ENCODE data around the gene HECW1. TPM values are rescaled to one million over a fixed set of nuclear protein-coding genes. Genes with fewer than 3 reads are reported as not detected.

HECW1 gene
- total RNA-seq, 1 experiment from 2014 or later: 0.77 TPM

GRCh38 chr7:43586251-43586900 lies 473.9 kb downstream of the HECW1 start:
- ATAC-seq (no peak), DNase-seq (ENCODE audit: low read depth, low spot score) (no peak)
- in situ Hi-C loops (cut with HindIII; ENCODE audit: low pct_unique_long_range_greater_than_20kb, low sequenced_read_pairs) (loop anchor here (25.0 kb wide), 1 partner anchor 126 kb away; no protein-coding TSS in a partner anchor), intact Hi-C loops (cut with micrococcal nuclease; ENCODE audit: unreplicated experiment) (no loop called here)
- CTCF ChIA-PET: interaction anchor here (2.5 kb wide), 1 partner anchor 114 kb away, joined by 16 read pairs; no protein-coding TSS in a partner anchor
- POLR2A ChIA-PET: interaction anchor here (0.6 kb wide), 1 partner anchor 205 kb away, joined by 4 read pairs; no protein-coding TSS in a partner anchor
- Histone ChIP-seq H3K27ac (ENCODE audit: low read length) (peak overlapping the region; percentile 52; the same call in 1 of the 2 replicates), H3K4me1 (ENCODE audit: control insufficient read depth, insufficient read depth, low read length) (peaks cover 40% of the 10 kb centered on the region), H3K27me3 (ENCODE audit: control insufficient read depth, insufficient read depth, low read length) (peaks cover 9% of the 10 kb centered on the region), H3K9me3 (ENCODE audit: control insufficient read depth, insufficient read depth, low read depth, low read length) (no peaks in the 10 kb centered on the region), H3K36me3 (ENCODE audit: control insufficient read depth, insufficient read depth, low read length) (no peaks in the 10 kb centered on the region; the same call in 1 of the 2 replicates), H3K4me3 (ENCODE audit: low read depth in 2 of 2, low read length in 2 of 2) (peak overlapping the region in 1 of 2 experiments; percentile 89; a peak in 1 of 4 replicates)
- BruUV-seq (replicated peaks): no TSS peak
- no peak for TF ChIP-seq SIN3A (IDR thresholded peaks at IDR 0.05; ENCODE audit: borderline replicate concordance, insufficient read depth, low read depth, low read length)
- TF ChIP-seq POLR2AphosphoS5 (IDR thresholded peaks at IDR 0.05; ENCODE audit: low read depth, low read length): no peak
- peak; percentile 78 for TF ChIP-seq TCF7L2 (IDR thresholded peaks at IDR 0.05; ENCODE audit: low read depth, low read length)

GRCh38 chr7:43588477-43589132 lies 476.2 kb downstream of the HECW1 start:
- peaks cover 46% of the 10 kb centered on the region for H3K4me1 ChIP-seq (ENCODE audit: control insufficient read depth, insufficient read depth, low read length)
- no peaks in the 10 kb centered on the region for H3K27me3 ChIP-seq (ENCODE audit: control insufficient read depth, insufficient read depth, low read length)
- no peak overlapping the region for H3K27ac ChIP-seq (ENCODE audit: low read length)
- in situ Hi-C loops (cut with HindIII; ENCODE audit: low pct_unique_long_range_greater_than_20kb, low sequenced_read_pairs) (loop anchor here (25.0 kb wide), 1 partner anchor 124 kb away; no protein-coding TSS in a partner anchor), intact Hi-C loops (cut with micrococcal nuclease; ENCODE audit: unreplicated experiment) (no loop called here)
- POLR2A ChIA-PET: interaction anchor here (0.6 to 0.7 kb wide), 2 partner anchors 238 to 724 kb away, joined by 3 read pairs; no protein-coding TSS in a partner anchor
- no peaks in the 10 kb centered on the region; the same call in 1 of the 2 replicates for H3K36me3 ChIP-seq (ENCODE audit: control insufficient read depth, insufficient read depth, low read length)
- TF ChIP-seq, protein P1, sequence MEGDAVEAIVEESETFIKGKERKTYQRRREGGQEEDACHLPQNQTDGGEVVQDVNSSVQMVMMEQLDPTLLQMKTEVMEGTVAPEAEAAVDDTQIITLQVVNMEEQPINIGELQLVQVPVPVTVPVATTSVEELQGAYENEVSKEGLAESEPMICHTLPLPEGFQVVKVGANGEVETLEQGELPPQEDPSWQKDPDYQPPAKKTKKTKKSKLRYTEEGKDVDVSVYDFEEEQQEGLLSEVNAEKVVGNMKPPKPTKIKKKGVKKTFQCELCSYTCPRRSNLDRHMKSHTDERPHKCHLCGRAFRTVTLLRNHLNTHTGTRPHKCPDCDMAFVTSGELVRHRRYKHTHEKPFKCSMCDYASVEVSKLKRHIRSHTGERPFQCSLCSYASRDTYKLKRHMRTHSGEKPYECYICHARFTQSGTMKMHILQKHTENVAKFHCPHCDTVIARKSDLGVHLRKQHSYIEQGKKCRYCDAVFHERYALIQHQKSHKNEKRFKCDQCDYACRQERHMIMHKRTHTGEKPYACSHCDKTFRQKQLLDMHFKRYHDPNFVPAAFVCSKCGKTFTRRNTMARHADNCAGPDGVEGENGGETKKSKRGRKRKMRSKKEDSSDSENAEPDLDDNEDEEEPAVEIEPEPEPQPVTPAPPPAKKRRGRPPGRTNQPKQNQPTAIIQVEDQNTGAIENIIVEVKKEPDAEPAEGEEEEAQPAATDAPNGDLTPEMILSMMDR (IDR thresholded peaks at IDR 0.05): no peak
- TF ChIP-seq TCF7L2 (IDR thresholded peaks at IDR 0.05; ENCODE audit: low read depth, low read length) (no peak), SIN3A (IDR thresholded peaks at IDR 0.05; ENCODE audit: borderline replicate concordance, insufficient read depth, low read depth, low read length) (no peak), POLR2AphosphoS5 (IDR thresholded peaks at IDR 0.05; ENCODE audit: low read depth, low read length) (no peak)
- TF ChIP-seq, protein P2, sequence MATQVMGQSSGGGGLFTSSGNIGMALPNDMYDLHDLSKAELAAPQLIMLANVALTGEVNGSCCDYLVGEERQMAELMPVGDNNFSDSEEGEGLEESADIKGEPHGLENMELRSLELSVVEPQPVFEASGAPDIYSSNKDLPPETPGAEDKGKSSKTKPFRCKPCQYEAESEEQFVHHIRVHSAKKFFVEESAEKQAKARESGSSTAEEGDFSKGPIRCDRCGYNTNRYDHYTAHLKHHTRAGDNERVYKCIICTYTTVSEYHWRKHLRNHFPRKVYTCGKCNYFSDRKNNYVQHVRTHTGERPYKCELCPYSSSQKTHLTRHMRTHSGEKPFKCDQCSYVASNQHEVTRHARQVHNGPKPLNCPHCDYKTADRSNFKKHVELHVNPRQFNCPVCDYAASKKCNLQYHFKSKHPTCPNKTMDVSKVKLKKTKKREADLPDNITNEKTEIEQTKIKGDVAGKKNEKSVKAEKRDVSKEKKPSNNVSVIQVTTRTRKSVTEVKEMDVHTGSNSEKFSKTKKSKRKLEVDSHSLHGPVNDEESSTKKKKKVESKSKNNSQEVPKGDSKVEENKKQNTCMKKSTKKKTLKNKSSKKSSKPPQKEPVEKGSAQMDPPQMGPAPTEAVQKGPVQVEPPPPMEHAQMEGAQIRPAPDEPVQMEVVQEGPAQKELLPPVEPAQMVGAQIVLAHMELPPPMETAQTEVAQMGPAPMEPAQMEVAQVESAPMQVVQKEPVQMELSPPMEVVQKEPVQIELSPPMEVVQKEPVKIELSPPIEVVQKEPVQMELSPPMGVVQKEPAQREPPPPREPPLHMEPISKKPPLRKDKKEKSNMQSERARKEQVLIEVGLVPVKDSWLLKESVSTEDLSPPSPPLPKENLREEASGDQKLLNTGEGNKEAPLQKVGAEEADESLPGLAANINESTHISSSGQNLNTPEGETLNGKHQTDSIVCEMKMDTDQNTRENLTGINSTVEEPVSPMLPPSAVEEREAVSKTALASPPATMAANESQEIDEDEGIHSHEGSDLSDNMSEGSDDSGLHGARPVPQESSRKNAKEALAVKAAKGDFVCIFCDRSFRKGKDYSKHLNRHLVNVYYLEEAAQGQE (IDR thresholded peaks at IDR 0.05; ENCODE audit: insufficient read depth in 1 of 2, low read depth in 2 of 2, low read length in 1 of 2): no peak
- CTCF ChIA-PET: no interaction called here
- BruUV-seq (replicated peaks): no TSS peak
- H3K4me3 ChIP-seq (ENCODE audit: low read depth in 2 of 2, low read length in 2 of 2): no peak overlapping the region
- no peaks in the 10 kb centered on the region for H3K9me3 ChIP-seq (ENCODE audit: control insufficient read depth, insufficient read depth, low read depth, low read length)
- ATAC-seq (no peak), DNase-seq (ENCODE audit: low read depth, low spot score) (no peak)
